Motor neuron (in vitro differentiated cells): ENCODE data around the gene ARL2BP. TPM values are rescaled to one million over a fixed set of nuclear protein-coding genes. Genes with fewer than 3 reads are reported as not detected.
A peak's percentile ranks its signal among the peaks of the same experiment; 100 is the strongest.
"Not testable (repeated sequence)": the region's sequence is repeated elsewhere in the genome, so short reads cannot be mapped to it uniquely, and the experiment has no call there.

ENCODE experiments used
- ATAC-seq, 8 experiments: fragments of 200-7000 bp; cut with Tn5 transposase; replicated peaks in 6 of 8; 2 replicates each; pipeline ENCODE4 v1.8.0; 2021; ENCODE audit warnings: mild to moderate bottlenecking in 8 of 8, moderate library complexity in 8 of 8
- H3K27ac ChIP-seq, 2 donors: fragments of 250-450 bp; sonication (Bioruptor Pico); 2 replicates each; pipeline ENCODE4 v1.9.0; 2021; ENCODE audit warnings: antibody characterized with exemption in 2 of 2, mild to moderate bottlenecking in 2 of 2, moderate library complexity in 1 of 2
- H3K4me1 ChIP-seq, 2 donors: fragments of 250-450 bp; sonication (Bioruptor Pico); replicated peaks in 1 of 2; 2 replicates each; pipeline ENCODE4 v1.6.1; 2021; ENCODE audit warnings: antibody characterized with exemption in 2 of 2, mild to moderate bottlenecking in 2 of 2, moderate library complexity in 1 of 2
- H3K4me3 ChIP-seq, 5 donors: fragments of 250-450 bp; sonication (Bioruptor Pico); 2 replicates each; pipeline ENCODE4 v1.9.0; 2021; ENCODE audit warnings: antibody characterized with exemption in 5 of 5, mild to moderate bottlenecking in 5 of 5, moderate library complexity in 4 of 5
- WGBS, 10 experiments: fragments of 450-650 bp; shearing (Covaris generic); methylation state at CpG; one replicate each; pipeline ENCODE4 v1.0.0; 2022; 5-methylcytosine and 5-hydroxymethylcytosine counted together
- in situ Hi-C, 9 experiments: fragments of 400-800 bp; cut with MboI; loops; one replicate each; pipeline ENCODE4 v1.15.0; 2021; ENCODE audit warnings: low sequenced_read_pairs in 9 of 9, low pct_unique_long_range_greater_than_20kb in 2 of 9; ENCODE audit not compliant: unreplicated experiment in 9 of 9
- total RNA-seq, 8 experiments: library from RNA; unstranded; fragments of 300-600 nt; gene quantifications; 2 replicates each; pipeline versions ENCODE4 v1.2.3 to v1.2.4, GENCODE V29; 2022

ARL2BP gene
- 10 to 100 TPM; 27.6 to 69.4 (median 41.7) TPM for total RNA-seq

DNA sequence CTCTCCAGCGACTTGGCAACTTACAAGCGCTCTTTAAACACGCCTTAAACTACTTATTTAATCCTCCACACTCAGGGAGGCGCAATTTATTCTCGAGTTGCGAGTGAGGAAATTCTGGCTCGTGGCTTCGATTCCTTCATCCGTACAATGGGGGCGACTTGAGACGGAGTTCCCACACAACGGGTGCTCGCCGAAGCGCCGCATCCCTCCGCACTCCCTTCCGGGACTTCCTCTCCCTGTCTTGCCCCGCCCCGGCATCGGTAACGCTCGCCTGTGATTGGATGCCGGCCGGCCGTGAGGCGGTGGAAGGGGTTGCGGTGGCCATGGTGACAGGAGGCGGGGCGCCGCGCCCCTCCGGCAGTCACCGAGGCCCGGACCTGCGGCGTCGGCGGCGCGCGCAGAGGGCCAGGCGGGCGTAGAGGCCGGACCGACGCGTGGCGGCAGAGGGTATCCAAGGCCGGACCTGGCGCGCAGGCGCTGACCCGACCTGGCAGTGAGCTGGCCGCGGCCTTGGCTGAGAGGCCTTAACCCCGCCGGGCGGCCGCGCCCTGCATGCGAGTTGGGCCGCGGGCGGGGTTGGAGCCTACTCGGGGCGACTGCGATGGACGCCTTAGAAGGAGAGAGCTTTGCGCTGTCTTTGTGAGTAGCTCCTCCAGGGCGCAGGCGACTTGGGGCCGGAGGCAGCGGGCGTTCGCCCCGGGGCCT, at the start of gene ARL2BP:
TSS of gene ARL2BP (plus strand) at position 493 of the 705 bp plus-strand sequence. CDS start at position 602, 109 bp downstream.
- peak within 1 kb of the TSS; percentile 88 to 97 for H3K27ac ChIP-seq
- ATAC-seq, result peak; percentile 89 to 97 (median 96)
- 0 to 7% (median 0%) methylated on average over 2 to 36 of the region's 77 CpGs; no CpG with 5 or more reads in 2 of the 10 experiments for WGBS, 10 experiments
- in situ Hi-C loops, result no loop called here
- peak within 1 kb of the TSS; percentile 68 to 98 (median 74) for H3K4me3 ChIP-seq
- H3K4me1 ChIP-seq, result peaks cover 4 to 10% of the 10 kb centered on the region in 2 donors

GRCh38 chr16:57196286-57196685, 48.8 kb upstream of the ARL2BP start:
- Histone ChIP-seq H3K27ac (no peak overlapping the region), H3K4me3 (no peak overlapping the region), H3K4me1 (peaks cover 0 to 2% of the 10 kb centered on the region in 2 donors)
- in situ Hi-C loops, result no loop called here
- no peak for ATAC-seq
- WGBS, 10 experiments, result 5 to 100% (median 72%) methylated on average over 1 to 4 of the region's 4 CpGs; no CpG with 5 or more reads in 2 of the 10 experiments

GRCh38 chr16:57196753-57197152, 48.3 kb upstream of the ARL2BP start:
- Histone ChIP-seq H3K27ac (no peak overlapping the region), H3K4me3 (no peak overlapping the region), H3K4me1 (no peaks in the 10 kb centered on the region)
- ATAC-seq, result no peak
- WGBS, 10 experiments, result 59 to 100% (median 85%) methylated on average over 1 to 3 of the region's 3 CpGs; no CpG with 5 or more reads in 1 of the 10 experiments
- in situ Hi-C loops, result no loop called here

DNA sequence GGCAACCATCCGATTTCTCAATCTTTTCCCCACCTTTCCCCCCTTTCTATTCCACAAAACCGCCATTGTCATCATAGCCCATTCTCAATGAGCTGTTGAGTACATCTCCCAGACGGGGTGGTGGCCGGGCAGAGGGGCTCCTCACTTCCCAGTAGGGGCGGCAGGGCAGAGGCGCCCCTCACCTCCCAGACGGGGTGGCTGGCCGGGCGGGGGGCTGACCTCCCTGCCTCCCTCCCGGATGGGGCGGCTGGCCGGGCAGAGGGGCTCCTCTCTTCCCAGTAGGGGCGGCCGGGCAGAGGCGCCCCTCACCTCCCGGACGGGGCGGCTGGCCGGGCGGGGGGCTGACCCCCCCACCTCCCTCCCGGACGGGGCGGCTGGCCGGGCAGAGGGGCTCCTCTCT, 44.7 kb upstream of the ARL2BP start:
- WGBS, 10 experiments, result no CpG with 5 or more reads among the region's 24 CpGs
- in situ Hi-C loops, ATAC-seq: not testable (repeated sequence)

DNA sequence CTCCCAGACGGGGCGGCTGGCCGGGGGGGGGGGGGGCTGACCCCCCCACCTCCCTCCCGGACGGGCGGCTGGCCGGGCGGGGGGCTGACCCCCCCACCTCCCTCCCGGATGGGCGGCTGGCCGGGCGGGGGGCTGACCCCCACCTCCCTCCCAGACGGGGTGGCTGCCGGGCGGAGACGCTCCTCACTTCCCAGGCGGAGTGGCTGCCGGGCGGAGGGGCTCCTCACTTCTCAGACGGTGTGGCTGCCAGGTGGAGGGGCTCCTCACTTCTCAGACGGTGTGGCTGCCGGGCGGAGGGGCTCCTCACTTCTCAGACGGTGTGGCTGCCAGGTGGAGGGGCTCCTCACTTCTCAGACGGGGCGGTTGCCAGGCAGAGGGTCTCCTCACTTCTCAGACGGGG, 44.1 kb upstream of the ARL2BP start:
- H3K27ac ChIP-seq, in situ Hi-C loops, ATAC-seq, H3K4me1 ChIP-seq, H3K4me3 ChIP-seq: not testable (repeated sequence)
- WGBS, 10 experiments, result no CpG with 5 or more reads among the region's 27 CpGs

More for the DNA sequence above, 44.7 kb upstream of the ARL2BP start:
- not testable (repeated sequence) for H3K4me1 ChIP-seq, H3K27ac ChIP-seq, H3K4me3 ChIP-seq

- ATAC-seq, result no peak
- Histone ChIP-seq H3K4me1 (no peaks in the 10 kb centered on the region), H3K4me3 (no peak overlapping the region), H3K27ac (no peak overlapping the region)
- in situ Hi-C loops, result no loop called here
- WGBS, 10 experiments, result 41 to 94% (median 90%) methylated on average over 2 to 5 of the region's 7 CpGs
These were observed 42.8 kb upstream of the ARL2BP start for GRCh38 chr16:57202095-57202886.

DNA sequence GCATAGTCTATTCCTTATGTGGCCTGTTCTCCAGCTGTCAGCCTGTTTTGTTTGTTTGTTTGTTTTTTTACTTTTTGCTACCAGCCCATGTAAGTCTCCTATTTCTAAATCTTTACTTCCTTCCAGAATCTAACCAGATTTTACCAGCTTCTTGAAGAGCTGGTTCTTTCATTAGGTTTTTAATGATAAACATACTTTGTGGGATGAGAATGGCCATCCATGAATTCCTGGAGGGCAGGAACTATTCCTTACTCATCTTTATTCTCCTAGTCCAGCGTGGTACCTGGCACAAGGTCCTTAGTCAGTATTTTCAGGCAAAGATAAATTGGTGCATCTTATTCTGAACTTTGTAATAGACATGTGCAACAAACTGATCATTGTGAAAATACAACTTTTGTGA, 41.6 kb upstream of the ARL2BP start:
- in situ Hi-C loops, result no loop called here
- no peak for ATAC-seq
- 13 to 100% (median 67%) methylated on average over 1 of the region's 1 CpG; no CpG with 5 or more reads in 3 of the 10 experiments for WGBS, 10 experiments
- Histone ChIP-seq H3K27ac (no peak overlapping the region), H3K4me1 (no peaks in the 10 kb centered on the region), H3K4me3 (no peak overlapping the region)

DNA sequence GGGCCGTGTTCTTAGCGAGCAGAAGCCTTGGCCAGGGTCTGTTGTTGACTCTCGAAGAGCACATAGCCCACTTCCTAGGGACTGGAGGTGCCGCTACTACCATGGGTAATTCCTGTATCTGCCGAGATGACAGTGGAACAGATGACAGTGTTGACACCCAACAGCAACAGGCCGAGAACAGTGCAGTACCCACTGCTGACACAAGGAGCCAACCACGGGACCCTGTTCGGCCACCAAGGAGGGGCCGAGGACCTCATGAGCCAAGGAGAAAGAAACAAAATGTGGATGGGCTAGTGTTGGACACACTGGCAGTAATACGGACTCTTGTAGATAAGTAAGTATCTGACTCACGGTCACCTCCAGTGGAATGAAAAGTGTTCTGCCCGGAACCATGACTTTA, 40.4 kb upstream of the ARL2BP start:
- WGBS, 10 experiments, result 83 to 100% (median 91%) methylated on average over 1 to 8 of the region's 12 CpGs; no CpG with 5 or more reads in 2 of the 10 experiments
- H3K27ac ChIP-seq, result no peak overlapping the region
- ATAC-seq, result no peak
- no peak overlapping the region for H3K4me3 ChIP-seq
- H3K4me1 ChIP-seq, result no peaks in the 10 kb centered on the region
- in situ Hi-C loops, result no loop called here

DNA sequence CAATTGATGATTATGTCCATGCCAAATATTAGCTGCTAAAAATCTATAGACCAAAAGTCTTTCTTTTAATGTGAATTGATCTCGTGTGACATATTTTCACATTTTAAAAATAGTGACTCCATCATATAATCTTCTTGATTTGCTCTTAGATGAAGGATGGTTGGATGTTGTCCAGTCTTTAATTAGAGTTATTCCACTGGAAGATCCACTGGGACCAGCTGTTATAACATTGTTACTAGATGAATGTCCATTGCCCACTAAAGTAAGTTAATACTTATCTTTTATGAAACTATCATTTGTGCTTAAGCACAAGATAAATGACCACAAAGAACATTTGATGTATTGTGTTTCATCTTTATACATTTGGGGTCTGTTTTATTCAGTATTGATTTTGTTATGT, 36.1 kb upstream of the ARL2BP start:
- WGBS, 10 experiments, result 83 to 100% (median 100%) methylated on average over 1 of the region's 1 CpG; no CpG with 5 or more reads in 1 of the 10 experiments
- Histone ChIP-seq H3K4me1 (no peaks in the 10 kb centered on the region), H3K27ac (no peak overlapping the region), H3K4me3 (no peak overlapping the region)
- in situ Hi-C loops, result no loop called here
- no peak for ATAC-seq

GRCh38 chr16:57209780-57210179, 35.3 kb upstream of the ARL2BP start:
- in situ Hi-C loops, result no loop called here
- Histone ChIP-seq H3K4me1 (no peaks in the 10 kb centered on the region), H3K4me3 (no peak overlapping the region), H3K27ac (no peak overlapping the region)
- no peak for ATAC-seq
- 60 to 100% (median 97%) methylated on average over 1 to 5 of the region's 5 CpGs; no CpG with 5 or more reads in 6 of the 10 experiments for WGBS, 10 experiments

- WGBS, 10 experiments, result 89 to 100% (median 100%) methylated on average over 1 of the region's 1 CpG; no CpG with 5 or more reads in 4 of the 10 experiments
- in situ Hi-C loops, result no loop called here
- ATAC-seq, result no peak
- no peak overlapping the region for H3K27ac ChIP-seq
- no peak overlapping the region for H3K4me3 ChIP-seq
- H3K4me1 ChIP-seq, result no peaks in the 10 kb centered on the region
These were observed 31.6 kb upstream of the ARL2BP start for GRCh38 chr16:57213462-57213861.

DNA sequence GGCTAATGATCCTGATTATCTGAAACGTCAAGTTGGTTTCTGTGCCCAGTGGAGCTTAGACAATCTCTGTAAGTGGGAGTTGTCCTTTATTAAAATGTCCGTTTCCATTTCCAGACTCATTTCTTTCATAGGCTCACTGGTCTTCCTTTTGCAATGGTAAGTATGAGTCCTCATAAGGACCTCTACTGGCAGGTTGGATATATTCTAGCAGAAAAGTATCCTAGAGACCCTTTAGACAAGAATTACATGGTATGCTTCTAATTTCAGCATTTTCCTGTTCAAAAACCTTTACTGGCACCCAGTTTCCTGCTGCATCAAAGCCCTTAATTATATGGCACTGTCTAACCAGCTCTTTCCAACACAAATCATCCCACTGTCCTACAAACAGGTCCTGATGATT, 28.1 kb upstream of the ARL2BP start:
- ATAC-seq, result no peak
- Histone ChIP-seq H3K4me3 (no peak overlapping the region), H3K27ac (no peak overlapping the region), H3K4me1 (no peaks in the 10 kb centered on the region)
- WGBS, 10 experiments, result 65 to 100% (median 94%) methylated on average over 1 to 2 of the region's 2 CpGs; no CpG with 5 or more reads in 1 of the 10 experiments
- in situ Hi-C loops, result no loop called here

DNA sequence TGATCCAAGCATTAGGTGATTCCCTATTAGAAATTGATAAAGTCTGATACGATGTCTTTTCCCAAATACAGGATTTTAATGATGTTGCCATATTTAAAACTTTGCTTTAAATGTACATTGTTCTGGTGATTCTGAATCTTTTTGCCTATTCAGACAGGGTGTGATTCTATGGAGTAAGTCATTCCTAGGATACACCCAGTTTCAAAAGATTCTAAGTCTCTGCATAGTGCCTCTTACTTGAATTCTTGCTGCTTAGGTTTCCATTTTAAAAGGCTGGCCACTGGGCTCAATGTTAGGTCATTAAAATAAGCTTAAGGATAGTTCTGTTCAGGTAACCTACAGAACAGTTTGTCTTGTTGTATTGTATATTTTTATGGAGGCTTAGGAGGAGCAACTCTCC, 22.0 kb upstream of the ARL2BP start:
- WGBS, 10 experiments, result 9 to 100% (median 86%) methylated on average over 1 of the region's 1 CpG; no CpG with 5 or more reads in 3 of the 10 experiments

More for the DNA sequence above, 22.0 kb upstream of the ARL2BP start:
- Histone ChIP-seq H3K4me3 (no peak overlapping the region), H3K27ac (no peak overlapping the region), H3K4me1 (no peaks in the 10 kb centered on the region)
- in situ Hi-C loops, result no loop called here
- ATAC-seq, result peak in 2 of 8 experiments; percentile 75 to 92
